Spleen (tissue), 11 donors: ENCODE data around the gene LCN9. TPM values are rescaled to one million over a fixed set of nuclear protein-coding genes. Genes with fewer than 3 reads are reported as not detected.

ENCODE experiments used
- DNase-seq: peaks from one replicate; pipeline ENCODE4 v3.0.0-alpha.2; 2020
- H3K27ac ChIP-seq, 8 donors: fragments of 200-600 bp; sonication (generic) in 7 of 8; 1 replicate in 4 of 8; 2 replicates in 4 of 8; pipeline versions ENCODE4 v1.5.0 to v1.8.0; 2016 to 2021; ENCODE audit warnings: inconsistent platforms in 4 of 8, mild to moderate bottlenecking in 4 of 8, moderate library complexity in 1 of 8
- H3K27me3 ChIP-seq, 7 donors: fragments of 200-600 bp; sonication (generic) in 6 of 7; replicated peaks in 1 of 7; 1 replicate in 4 of 7; 2 replicates in 3 of 7; pipeline versions ENCODE4 v1.5.0 to v1.8.0; 2016 to 2021; ENCODE audit warnings: inconsistent platforms in 3 of 7, mild to moderate bottlenecking in 1 of 7
- H3K36me3 ChIP-seq, 6 donors: fragments of 200-600 bp; sonication (generic) in 5 of 6; 1 replicate in 4 of 6; 2 replicates in 2 of 6; pipeline versions ENCODE4 v1.5.0 to v1.8.0; 2016 to 2021; ENCODE audit warnings: inconsistent platforms in 2 of 6
- H3K4me1 ChIP-seq, 6 donors: fragments of 200-600 bp; sonication (generic) in 5 of 6; 1 replicate in 3 of 6; 2 replicates in 3 of 6; pipeline versions ENCODE4 v1.5.0 to v1.8.0; 2016 to 2021; ENCODE audit warnings: inconsistent platforms in 3 of 6
- H3K4me3 ChIP-seq, 8 donors: fragments of 200-600 bp; sonication (generic) in 7 of 8; 1 replicate in 4 of 8; 2 replicates in 4 of 8; pipeline versions ENCODE4 v1.5.0 to v1.8.0; 2016 to 2021; ENCODE audit warnings: inconsistent platforms in 4 of 8, mild to moderate bottlenecking in 4 of 8, moderate library complexity in 2 of 8
- H3K9me3 ChIP-seq, 8 donors: fragments of 200-600 bp; sonication (generic) in 7 of 8; 1 replicate in 4 of 8; 2 replicates in 4 of 8; pipeline versions ENCODE4 v1.5.0 to v1.8.0; 2016 to 2021; ENCODE audit warnings: inconsistent platforms in 4 of 8
- CTCF ChIP-seq, 11 experiments: fragments of 200-600 bp in 7 of 11; fragments of 450-650 bp in 4 of 11; sonication (generic) in 4 of 11; IDR thresholded peaks in 8 of 11; conservative IDR thresholded peaks in 3 of 11; 1 replicate in 7 of 11; 2 replicates in 4 of 11; pipeline versions ENCODE4 v1.4.0 to v1.8.0; 2016 to 2021; ENCODE audit warnings: antibody characterized with exemption in 11 of 11, inconsistent platforms in 4 of 11, mild to moderate bottlenecking in 1 of 11
- POLR2A ChIP-seq, 3 donors: fragments of 450-650 bp; IDR thresholded peaks; one replicate each; pipeline ENCODE4 v1.5.1; 2017; ENCODE audit warnings: antibody characterized with exemption in 3 of 3, mild to moderate bottlenecking in 1 of 3
- POLR2AphosphoS5 ChIP-seq, 3 donors: sonication (generic); formaldehyde crosslinking; IDR thresholded peaks; one replicate each; pipeline ENCODE4 v1.5.1; 2017; ENCODE audit warnings: antibody characterized with exemption in 3 of 3
- WGBS, 5 donors: extraction: QIAGEN DNeasy Blood & Tissue Kit in 3 of 5; methylation state at CpG; one replicate each; pipeline versions ENCODE4 v1.1.5 to v1.1.7; 2013 to 2018; 5-methylcytosine and 5-hydroxymethylcytosine counted together
- intact Hi-C: fragments of 100-400 bp; cut with DNase I; formaldehyde crosslinking; loops from one replicate; pipeline ENCODE4 v1.15.0; 2023; ENCODE audit warnings: low total_unique reads
- polyA plus RNA-seq, 3 donors: library from polyadenylated mRNA; stranded (reverse); fragments of 200-250 nt; gene quantifications; one replicate each; pipeline ENCODE4 v1.2.1, GENCODE V29; 2013
- total RNA-seq, 7 donors: library from RNA; depleted of rRNA in 3 of 7; stranded (reverse); fragments of >200 nt in 3 of 7; fragmentation: NEBNext Ultra II Directional in 4 of 7; extraction: Animal tissue kit (Norgen Biotek cat#: 25700) in 4 of 7; gene quantifications; one replicate each; pipeline versions ENCODE4 v1.1.0 to v1.2.1, GENCODE V29; 2016 to 2021
- donor health status: healthy with polysubstance abuse.
- donor health status: DM: no; HTN: no; CAD: no; lungs with moderate emphysema.
- donor health status: DM: no; HTN: no; CAD: no.
- donor health status: Bipolar disorder and iron deficiency.
- donor health status: healthy.
- donor health status: DM: no; HTN: no; CAD: no.
- donor health status: DM: yes; HTN: yes; CAD: no.

Gene LCN9
- total and polyA plus RNA-seq, 10 donors, result not detected

DNA sequence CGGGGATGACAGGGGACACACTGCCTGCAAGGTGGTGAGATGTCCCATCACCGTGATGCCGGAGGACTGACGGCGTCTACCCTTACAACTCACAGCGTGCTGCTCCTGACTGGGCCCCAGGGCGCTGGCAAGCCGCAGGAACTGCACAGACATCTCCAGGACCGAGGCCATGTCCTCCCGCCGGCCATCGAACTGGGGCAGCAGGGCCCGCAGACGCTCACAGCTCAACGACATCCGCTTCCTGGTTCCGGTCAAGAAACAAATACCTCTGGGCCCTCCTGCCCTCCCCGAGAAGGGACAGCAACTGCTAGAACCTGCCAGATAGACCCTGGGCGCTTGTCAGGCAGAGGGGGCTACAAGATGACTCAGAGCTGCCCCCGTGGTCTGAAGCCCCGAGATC lies 35.1 kb downstream of the LCN9 start:
- no peaks in the 10 kb centered on the region for H3K9me3 ChIP-seq
- no peak for DNase-seq

GRCh38 chr9:135698767-135699166 lies 35.7 kb downstream of the LCN9 start:
- TF ChIP-seq CTCF (IDR thresholded peaks at IDR 0.05 in 8 of 11, conservative IDR thresholded peaks at IDR 0.05 in 3 of 11) (no peak), POLR2A (IDR thresholded peaks at IDR 0.05) (no peak), POLR2AphosphoS5 (IDR thresholded peaks at IDR 0.05) (no peak)
- 70 to 81% (median 78%) methylated on average over 13 to 19 of the region's 19 CpGs for WGBS, 5 donors
- intact Hi-C loops, result no loop called here
- DNase-seq, result no peak
- Histone ChIP-seq H3K27ac (no peak overlapping the region), H3K27me3 (peaks cover 0 to 69% (median 24%) of the 10 kb centered on the region in 7 donors), H3K9me3 (no peaks in the 10 kb centered on the region), H3K4me1 (peaks cover 0 to 25% (median 13%) of the 10 kb centered on the region in 6 donors), H3K4me3 (no peak overlapping the region), H3K36me3 (no peaks in the 10 kb centered on the region)

More for the DNA sequence above, 35.1 kb downstream of the LCN9 start:
- Histone ChIP-seq H3K4me1 (peaks cover 0 to 20% (median 13%) of the 10 kb centered on the region in 6 donors), H3K27ac (no peak overlapping the region), H3K4me3 (no peak overlapping the region), H3K36me3 (no peaks in the 10 kb centered on the region), H3K27me3 (peaks cover 0 to 69% (median 20%) of the 10 kb centered on the region in 7 donors)
- 64 to 74% (median 70%) methylated on average over 9 to 21 of the region's 21 CpGs for WGBS, 5 donors
- TF ChIP-seq POLR2AphosphoS5 (IDR thresholded peaks at IDR 0.05) (no peak), POLR2A (IDR thresholded peaks at IDR 0.05) (no peak), CTCF (IDR thresholded peaks at IDR 0.05 in 8 of 11, conservative IDR thresholded peaks at IDR 0.05 in 3 of 11) (no peak)
- intact Hi-C loops, result no loop called here

DNA sequence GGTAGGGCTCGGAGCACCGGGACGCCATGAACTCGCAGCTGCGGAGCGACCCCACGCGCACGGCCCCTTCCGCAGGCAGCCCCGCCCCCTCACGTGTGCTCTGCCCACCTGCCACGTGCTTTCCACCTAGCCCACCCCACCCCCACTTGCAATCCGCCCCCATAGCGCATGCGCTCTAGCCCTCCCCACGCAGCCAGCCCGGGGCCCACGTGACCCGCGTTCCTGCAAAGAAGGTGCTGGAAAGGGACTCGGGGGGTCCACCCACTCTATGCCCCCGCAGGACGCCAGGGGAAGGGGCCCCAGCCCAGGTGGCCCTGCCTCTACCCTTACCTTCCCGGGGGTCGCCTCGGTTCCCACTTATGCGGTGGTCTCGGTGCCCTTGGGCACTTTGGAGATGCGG lies 36.3 kb downstream of the LCN9 start, which contains the start of gene SOHLH1:
Gene SOHLH1 (minus strand): TSS at position 42 of the 400 bp plus-strand sequence. CDS start 14 bp downstream, at position 28.
- intact Hi-C loops, result no loop called here
- WGBS, 5 donors, result 79 to 88% (median 84%) methylated on average over 12 to 30 of the region's 30 CpGs
- H3K36me3 ChIP-seq, result no peaks in the 10 kb centered on the region
- DNase-seq, result no peak
- peaks cover 0 to 32% (median 16%) of the 10 kb centered on the region in 6 donors for H3K4me1 ChIP-seq
- H3K4me3 ChIP-seq, result no peak within 1 kb of the TSS
- no peaks in the 10 kb centered on the region for H3K9me3 ChIP-seq
- no peak within 1 kb of the TSS for H3K27ac ChIP-seq
- peaks cover 0 to 71% (median 26%) of the 10 kb centered on the region in 7 donors for H3K27me3 ChIP-seq
- TF ChIP-seq POLR2AphosphoS5 (IDR thresholded peaks at IDR 0.05), result no peak
- no peak for TF ChIP-seq CTCF (IDR thresholded peaks at IDR 0.05 in 8 of 11, conservative IDR thresholded peaks at IDR 0.05 in 3 of 11)
- no peak for TF ChIP-seq POLR2A (IDR thresholded peaks at IDR 0.05)

GRCh38 chr9:135700525-135700924 lies 37.4 kb downstream of the LCN9 start:
- intact Hi-C loops, result no loop called here
- WGBS, 5 donors, result 74 to 84% (median 77%) methylated on average over 15 of the region's 15 CpGs
- TF ChIP-seq CTCF (IDR thresholded peaks at IDR 0.05 in 8 of 11, conservative IDR thresholded peaks at IDR 0.05 in 3 of 11) (no peak), POLR2A (IDR thresholded peaks at IDR 0.05) (no peak)

More at GRCh38 chr9:135700525-135700924, 37.4 kb downstream of the LCN9 start:
- Histone ChIP-seq H3K4me1 (peaks cover 0 to 39% (median 20%) of the 10 kb centered on the region in 6 donors), H3K36me3 (no peaks in the 10 kb centered on the region), H3K9me3 (no peaks in the 10 kb centered on the region), H3K27ac (no peak overlapping the region), H3K4me3 (no peak overlapping the region), H3K27me3 (peaks cover 0 to 67% (median 26%) of the 10 kb centered on the region in 7 donors)
- DNase-seq, result no peak
